PFSK-1 (cell line): ENCODE measurements around the gene GNAS-AS1.

ENCODE experiments used
- FOXP2 ChIP-seq: optimal IDR thresholded peaks from 2 replicates; pipeline ENCODE3; 2011; ENCODE audit warnings: borderline replicate concordance, control low read depth, inconsistent platforms; ENCODE audit not compliant: insufficient read depth; ENCODE audit errors: extremely low read length, extremely low read depth
- POLR2AphosphoS5 ChIP-seq: IDR thresholded peaks from 2 replicates; pipeline ENCODE4 v1.6.1; 2012; ENCODE audit warnings: low read depth, mild to moderate bottlenecking, control low read depth, low read length, moderate library complexity
- SIN3A ChIP-seq: IDR thresholded peaks from 2 replicates; pipeline ENCODE4 v1.6.1; 2012; ENCODE audit warnings: mild to moderate bottlenecking, low read length, moderate library complexity, borderline replicate concordance; ENCODE audit not compliant: insufficient read depth
- TAF1 ChIP-seq: IDR thresholded peaks from 2 replicates; pipeline ENCODE4 v1.6.1; 2012; ENCODE audit warnings: low read length, control low read depth, borderline replicate concordance; ENCODE audit not compliant: insufficient read depth
- TF ChIP-seq, protein P1 (sequence below), 2 experiments: IDR thresholded peaks; 2 replicates each; pipeline versions ENCODE4 v1.6.1 to v1.8.0; 2011 to 2012; ENCODE audit warnings: low read depth in 2 of 2, low read length in 2 of 2, control low read depth in 1 of 2, inconsistent platforms in 1 of 2, mild to moderate bottlenecking in 1 of 2, moderate library complexity in 1 of 2; ENCODE audit not compliant: insufficient read depth in 1 of 2

Gene GNAS-AS1

DNA sequence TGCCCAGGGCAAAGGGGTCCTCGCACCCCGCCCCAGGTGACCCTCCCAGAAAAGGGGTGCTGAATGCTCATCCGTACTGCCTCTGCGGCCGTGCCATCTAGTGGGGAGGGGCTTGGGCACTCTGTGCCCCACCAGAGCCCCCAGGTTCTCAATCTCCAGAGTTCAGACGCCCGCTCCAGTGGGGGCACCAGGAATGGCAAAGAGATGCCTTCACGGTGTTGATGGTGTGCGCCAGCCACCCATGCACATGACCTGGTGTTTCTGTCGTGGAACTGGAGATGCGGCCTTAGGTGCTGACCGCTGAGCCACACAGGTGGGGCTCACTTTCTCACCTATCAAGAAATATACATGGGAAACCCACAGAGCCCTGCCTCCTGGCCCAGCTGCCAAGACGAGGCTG lies 30.8 kb downstream of the GNAS-AS1 start:
- TF ChIP-seq, protein P1, sequence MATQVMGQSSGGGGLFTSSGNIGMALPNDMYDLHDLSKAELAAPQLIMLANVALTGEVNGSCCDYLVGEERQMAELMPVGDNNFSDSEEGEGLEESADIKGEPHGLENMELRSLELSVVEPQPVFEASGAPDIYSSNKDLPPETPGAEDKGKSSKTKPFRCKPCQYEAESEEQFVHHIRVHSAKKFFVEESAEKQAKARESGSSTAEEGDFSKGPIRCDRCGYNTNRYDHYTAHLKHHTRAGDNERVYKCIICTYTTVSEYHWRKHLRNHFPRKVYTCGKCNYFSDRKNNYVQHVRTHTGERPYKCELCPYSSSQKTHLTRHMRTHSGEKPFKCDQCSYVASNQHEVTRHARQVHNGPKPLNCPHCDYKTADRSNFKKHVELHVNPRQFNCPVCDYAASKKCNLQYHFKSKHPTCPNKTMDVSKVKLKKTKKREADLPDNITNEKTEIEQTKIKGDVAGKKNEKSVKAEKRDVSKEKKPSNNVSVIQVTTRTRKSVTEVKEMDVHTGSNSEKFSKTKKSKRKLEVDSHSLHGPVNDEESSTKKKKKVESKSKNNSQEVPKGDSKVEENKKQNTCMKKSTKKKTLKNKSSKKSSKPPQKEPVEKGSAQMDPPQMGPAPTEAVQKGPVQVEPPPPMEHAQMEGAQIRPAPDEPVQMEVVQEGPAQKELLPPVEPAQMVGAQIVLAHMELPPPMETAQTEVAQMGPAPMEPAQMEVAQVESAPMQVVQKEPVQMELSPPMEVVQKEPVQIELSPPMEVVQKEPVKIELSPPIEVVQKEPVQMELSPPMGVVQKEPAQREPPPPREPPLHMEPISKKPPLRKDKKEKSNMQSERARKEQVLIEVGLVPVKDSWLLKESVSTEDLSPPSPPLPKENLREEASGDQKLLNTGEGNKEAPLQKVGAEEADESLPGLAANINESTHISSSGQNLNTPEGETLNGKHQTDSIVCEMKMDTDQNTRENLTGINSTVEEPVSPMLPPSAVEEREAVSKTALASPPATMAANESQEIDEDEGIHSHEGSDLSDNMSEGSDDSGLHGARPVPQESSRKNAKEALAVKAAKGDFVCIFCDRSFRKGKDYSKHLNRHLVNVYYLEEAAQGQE (IDR thresholded peaks at IDR 0.05; ENCODE audit: insufficient read depth in 1 of 2, low read depth in 2 of 2, low read length in 2 of 2) = no peak
- TF ChIP-seq POLR2AphosphoS5 = no peak
- no peak for TF ChIP-seq SIN3A
- TF ChIP-seq TAF1 = no peak
- TF ChIP-seq FOXP2 = no peak

DNA sequence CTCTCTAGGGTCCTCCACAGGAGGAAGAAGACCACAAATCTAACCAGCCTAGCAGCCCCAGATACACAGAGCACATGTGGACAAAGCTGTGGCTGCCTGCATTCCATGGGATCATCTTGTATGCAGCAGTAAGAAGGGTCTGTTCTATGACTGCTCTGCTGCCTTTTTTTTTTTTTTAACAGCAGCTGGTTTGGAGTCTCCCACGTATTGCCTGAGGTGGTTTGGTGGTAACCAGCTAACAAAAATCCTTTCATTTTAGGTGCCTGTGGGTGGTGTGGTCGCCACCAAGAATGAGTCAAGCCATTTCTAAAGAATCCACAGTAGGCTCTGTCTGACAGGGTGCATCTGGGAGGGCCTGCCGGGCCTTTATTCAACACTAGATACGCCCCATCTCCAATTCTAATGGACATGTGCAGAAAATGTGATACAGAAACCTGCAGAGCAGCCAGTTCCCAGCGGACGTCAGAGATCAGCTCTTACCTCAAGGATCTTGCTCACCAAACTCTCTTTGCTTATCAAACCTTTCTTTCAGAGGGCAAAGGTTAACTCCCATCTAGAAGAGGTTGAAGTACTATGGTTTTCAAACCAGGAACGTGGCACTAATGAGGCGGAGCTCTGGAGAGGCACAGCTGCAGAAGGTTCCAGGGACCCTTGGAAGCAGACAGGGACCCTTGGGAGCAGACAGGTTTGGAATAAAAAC lies 32.0 kb downstream of the GNAS-AS1 start:
- no peak for TF ChIP-seq TAF1
- TF ChIP-seq SIN3A = no peak
- TF ChIP-seq POLR2AphosphoS5 = no peak

DNA sequence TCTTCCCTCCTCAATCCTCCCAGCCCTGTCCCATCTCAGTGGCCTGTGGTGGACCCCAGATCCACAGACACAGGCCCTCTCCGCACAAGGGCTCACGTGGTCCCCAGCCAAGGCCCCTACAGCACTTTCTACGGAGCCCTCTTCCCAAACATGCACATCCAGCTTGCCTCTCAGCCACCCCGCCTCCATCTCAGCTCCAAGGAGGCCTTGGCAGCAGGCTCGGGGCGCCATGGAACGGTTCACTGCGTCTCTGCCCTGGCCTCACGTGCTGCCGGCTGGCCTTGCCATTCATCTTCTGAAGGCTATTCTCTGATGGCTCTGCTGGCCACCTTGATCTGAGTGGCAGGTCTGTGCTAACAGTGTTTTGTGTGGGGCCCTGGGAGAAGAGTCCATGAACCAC lies 33.0 kb downstream of the GNAS-AS1 start:
- no peak for TF ChIP-seq TAF1
- TF ChIP-seq SIN3A = no peak
- no peak for TF ChIP-seq FOXP2
- TF ChIP-seq POLR2AphosphoS5 = no peak
- TF ChIP-seq, protein P1 (IDR thresholded peaks at IDR 0.05; ENCODE audit: insufficient read depth in 1 of 2, low read depth in 2 of 2, low read length in 2 of 2) = no peak

DNA sequence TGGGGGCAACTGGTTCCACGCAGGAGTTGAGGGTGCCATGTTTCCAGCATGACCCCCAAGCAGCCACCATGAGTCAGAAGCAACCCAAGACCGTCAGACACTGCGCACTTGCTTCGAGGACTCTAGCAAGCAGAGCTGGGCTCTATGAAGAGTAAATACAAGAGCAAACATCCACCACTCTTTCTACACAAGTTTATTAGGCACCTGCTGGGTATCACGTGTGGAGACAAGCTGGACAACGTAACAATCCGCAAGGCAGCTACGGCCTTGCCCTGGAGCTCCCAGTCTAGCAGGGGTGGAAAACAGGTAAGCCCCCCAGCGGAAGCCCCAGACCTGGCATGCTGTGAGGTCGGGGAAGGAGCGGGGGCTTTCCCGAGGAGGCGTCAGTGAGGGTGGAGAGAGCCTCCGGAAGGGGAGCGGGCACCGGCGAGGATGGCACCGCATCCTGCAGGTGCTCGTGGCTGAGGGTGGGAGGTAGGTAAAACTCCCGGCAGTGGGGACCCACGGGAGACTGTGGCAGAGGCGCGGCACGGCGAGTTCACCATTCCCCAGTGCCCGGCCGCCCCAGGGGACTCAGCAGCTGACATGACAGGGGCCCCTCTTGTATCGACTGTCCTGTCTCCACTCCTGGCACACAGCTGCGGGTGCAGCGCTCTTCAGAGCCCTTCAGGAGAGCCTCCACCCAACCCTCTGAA lies 33.6 kb downstream of the GNAS-AS1 start:
- TF ChIP-seq FOXP2 (no peak), POLR2AphosphoS5 (no peak), SIN3A (no peak), TAF1 (no peak)
- TF ChIP-seq, protein P1 (IDR thresholded peaks at IDR 0.05; ENCODE audit: insufficient read depth in 1 of 2, low read depth in 2 of 2, low read length in 2 of 2) = no peak

DNA sequence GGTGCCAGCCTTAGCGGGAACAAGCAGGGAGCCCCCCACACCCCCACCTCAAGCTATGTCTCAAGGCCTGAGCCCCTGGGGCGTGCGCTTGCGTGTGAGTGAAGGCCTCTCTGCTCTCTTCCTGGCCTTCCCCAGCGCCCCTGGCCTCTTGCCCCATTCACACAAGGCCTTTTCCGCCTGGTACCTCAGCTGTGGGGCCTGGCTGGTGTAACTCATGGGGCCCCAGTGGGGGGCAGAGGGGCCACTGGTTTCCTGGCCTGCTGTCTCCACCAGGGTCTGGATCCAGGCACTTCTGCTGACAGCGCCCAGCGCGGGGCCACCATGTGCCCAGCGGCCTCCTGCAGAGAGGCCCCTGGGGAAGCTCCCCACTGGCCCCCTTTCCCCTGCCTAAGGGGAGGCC lies 34.7 kb downstream of the GNAS-AS1 start:
- TF ChIP-seq FOXP2 (no peak), POLR2AphosphoS5 (no peak), SIN3A (no peak), TAF1 (no peak)
- TF ChIP-seq, protein P1 (IDR thresholded peaks at IDR 0.05; ENCODE audit: insufficient read depth in 1 of 2, low read depth in 2 of 2, low read length in 2 of 2) = no peak
